Brain pericyte (primary cell): ENCODE results near the gene RBBP7.

Experiments
- DNase-seq: peaks from one replicate; pipeline ENCODE4 v3.0.0-alpha.2; 2012; ENCODE audit warnings: low read depth, low spot score

Gene RBBP7

DNA sequence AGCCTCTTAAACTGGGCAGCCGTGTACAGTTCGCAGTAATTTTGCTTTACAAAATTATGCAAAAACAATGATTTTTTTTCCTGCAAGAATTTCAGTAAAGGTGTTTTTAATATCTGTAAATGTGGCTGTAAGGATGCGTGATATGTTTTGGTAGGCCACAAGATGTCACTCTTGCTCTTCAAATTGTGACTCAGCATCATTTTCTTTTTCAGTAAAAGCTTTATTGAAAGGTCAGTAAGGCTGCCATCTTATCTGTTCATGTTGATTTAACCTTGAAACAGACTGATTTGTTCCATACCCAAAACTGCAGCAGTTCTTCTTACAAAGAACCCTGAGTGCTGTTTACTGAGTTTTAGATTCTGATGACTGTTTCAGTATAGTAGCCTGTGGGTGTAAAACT is 44.0 kb downstream of the RBBP7 start:
- no peak for DNase-seq

DNA sequence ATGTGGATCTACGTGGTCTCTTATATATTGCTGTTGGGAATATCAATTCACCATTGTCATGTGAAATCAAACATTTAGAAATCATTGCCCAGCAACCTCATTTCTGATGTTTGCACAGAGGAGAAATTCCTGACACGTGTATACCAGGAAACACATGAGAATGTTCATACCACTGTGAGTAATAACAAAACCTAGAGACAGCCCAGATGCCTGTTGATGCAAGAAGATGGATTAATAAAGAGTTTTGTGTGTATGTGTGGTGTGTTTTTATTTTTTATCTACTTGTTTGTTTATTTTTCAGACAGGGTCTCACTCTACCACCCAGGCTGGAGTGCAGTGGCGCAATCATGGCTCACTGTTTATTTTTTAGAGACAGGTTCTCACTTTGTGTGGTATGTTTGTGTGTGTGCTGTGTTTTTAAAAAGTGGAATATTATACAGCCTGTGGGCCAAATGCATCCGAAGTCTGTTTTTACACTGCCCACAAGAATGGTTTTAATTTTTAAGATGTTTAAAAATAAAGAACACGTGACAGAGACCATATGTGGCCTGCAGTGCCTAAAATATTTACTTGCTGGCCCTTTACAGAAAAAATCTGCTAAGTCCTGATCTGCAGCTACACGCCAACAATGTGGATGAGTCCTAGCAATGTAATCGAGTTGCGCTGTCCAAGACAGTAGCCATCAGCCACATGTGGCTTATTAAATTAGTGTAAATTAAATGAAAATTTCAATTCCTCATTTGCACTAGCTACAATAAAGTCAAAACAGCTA is 44.7 kb downstream of the RBBP7 start:
- no peak for DNase-seq

DNA sequence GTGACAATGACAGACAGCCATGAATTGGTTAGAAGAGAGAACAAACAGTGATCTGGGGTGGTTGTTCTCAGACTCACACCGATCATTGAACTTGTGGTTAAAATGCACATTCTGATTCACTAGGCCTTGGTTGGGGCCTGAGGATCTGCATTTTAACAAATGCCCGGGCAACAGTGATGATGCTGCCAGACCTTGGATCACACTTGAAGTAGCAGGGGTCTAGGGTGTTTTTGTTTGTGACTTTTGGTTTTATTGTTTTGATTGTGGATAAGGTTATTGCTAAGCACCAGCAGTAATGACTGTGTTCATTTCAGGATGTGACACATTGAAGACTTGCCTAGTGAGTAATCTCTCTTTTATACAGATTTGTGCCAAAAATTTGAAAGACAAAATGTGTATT is 47.4 kb downstream of the RBBP7 start:
- DNase-seq: no peak

DNA sequence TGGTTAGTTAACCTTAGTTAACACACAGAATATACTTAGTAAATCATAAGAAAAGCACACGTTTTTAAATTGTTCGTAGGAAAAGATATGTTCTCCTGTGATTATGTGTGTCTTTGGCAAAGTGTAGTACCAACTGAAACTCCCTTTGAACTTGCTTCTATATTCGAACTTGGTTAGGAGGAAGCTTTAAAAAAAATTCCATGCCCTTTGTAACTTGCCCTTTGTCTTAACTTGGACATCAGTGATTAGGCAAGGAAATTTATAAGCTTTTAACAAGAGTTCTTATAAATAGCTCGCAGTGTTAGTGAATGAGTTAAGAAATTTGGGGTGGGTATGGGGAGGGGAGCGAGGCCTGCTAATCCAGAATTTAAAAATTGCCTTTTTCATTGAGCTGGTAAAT is 50.5 kb downstream of the RBBP7 start:
- no peak for DNase-seq

DNA sequence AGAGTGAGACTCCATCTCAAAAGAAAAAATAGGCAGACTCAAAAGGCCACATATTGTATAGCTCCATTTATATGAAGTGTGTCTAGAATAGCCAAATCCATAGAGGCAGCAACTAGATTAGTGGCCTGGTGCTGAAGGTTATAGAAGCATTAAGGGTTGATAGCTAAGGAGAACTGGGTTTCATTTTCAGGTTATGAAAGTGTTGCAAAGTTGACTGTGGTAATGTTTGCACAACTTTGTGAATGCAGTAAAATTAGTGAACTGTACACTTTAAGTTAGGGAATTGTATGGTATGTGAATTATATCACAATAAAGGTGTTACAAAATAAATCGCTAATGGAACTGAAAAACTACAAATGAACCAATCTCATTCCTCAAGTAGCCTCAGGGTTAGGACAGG is 55.6 kb downstream of the RBBP7 start:
- no peak for DNase-seq

DNA sequence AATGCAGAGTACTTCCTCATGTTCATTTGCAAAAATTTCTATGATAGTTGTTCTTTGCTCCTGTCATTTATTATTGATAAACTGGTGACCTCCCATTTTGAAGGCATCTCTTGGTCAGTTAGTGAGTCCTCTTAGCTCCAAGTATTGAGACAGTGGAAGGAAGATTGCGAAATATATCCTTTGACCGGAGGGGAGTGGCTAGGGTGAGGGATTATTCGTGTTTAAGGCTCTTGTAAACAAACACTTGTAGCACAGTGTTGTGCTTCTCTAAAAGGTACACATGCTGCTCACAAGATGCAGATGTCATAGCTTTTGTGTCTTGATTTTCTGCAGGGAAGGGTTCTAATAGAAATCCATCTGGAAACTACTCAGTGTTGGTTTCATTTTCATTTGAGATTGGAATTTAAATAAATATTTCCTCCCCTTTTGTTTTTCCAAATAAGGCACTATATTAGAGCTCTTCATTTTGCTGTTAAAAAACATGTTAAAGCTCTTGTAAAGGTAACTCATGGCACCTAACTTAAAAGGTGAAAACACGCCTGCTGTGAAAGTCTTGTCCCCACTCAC is 62.1 kb downstream of the RBBP7 start:
- DNase-seq: no peak

DNA sequence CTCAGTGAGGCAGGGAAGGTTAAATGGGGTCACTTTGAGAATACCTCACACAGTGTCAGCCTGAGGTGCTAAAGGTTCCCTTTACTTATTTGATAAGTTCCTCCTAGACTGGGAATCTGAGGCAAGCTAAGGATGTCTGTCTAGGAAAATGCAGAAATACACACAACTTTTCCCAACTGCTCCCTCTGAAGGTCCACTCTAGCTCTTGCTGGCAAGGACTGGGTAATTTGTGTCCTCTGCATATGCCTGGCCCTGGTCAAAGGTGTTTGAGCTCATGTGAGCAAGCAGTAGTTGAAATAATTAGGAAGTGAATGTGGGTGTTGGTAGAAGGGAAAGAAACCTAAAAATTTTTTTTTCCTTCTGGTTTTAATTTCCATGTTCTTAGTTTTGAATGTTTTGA is 62.6 kb downstream of the RBBP7 start:
- DNase-seq: no peak

DNA sequence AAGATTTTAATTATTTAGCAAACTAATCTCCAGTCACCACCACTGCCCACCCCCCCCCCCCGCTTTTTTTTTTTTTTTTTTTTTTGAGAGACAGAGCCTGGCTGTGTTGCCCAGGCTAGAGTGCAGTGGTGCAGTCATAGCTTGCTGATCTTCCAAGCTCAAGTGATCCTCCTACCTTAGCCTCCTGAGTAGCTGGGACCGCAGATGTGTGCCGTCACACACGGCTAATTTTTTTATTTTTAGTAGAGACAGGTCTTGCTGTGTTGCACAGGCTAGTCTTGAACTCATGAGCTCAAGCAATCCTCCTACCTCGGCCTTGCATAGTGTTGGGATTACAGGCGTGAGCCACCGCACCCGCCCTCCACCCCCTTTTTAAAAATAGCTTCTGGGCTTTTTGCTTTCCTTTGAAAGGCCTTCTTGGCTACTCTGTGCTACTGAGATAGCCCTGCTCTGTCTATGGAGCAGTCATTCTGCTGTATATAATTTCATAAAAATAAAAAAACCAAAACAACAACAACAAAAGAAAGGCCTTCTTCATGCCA is 65.2 kb downstream of the RBBP7 start:
- DNase-seq: no peak

DNA sequence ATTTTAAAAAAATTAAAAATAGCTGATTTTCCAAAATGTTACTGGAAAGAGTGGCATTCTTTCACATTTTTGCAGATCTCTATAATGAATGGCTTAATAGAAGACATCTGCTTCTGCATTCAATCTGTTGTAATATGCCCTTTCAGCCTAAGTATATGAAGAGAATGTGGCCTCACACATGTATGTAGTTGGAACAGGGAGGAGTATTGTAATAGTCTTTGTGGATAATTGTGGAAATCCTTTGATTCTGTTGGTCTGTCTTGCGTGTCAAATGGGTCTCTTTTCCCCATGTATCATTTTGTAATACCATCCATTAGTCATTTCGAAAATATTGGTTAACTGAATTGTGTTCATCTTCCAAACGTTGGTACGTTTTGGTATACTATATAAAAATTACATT is 72.3 kb downstream of the RBBP7 start:
- DNase-seq: no peak

DNA sequence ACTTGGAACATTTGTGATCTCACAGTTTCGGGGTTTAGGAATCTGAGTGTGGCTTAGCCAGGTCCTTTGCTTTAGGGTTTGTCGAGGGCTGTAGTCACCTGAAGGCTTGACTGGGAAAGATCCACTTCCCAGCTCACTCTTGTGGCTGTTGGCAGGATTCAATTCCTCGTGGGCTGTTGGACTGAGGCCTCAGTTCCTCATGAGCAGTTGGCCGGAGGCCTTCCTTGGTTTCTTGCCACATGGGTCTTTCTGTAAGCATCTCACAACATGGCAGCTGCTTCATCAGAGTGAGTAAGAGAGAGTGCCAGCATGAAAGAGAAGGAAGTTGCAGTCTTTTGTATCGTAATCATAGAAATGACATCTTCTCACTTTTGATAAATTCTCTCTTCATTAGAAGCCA is 72.8 kb downstream of the RBBP7 start:
- DNase-seq: no peak

DNA sequence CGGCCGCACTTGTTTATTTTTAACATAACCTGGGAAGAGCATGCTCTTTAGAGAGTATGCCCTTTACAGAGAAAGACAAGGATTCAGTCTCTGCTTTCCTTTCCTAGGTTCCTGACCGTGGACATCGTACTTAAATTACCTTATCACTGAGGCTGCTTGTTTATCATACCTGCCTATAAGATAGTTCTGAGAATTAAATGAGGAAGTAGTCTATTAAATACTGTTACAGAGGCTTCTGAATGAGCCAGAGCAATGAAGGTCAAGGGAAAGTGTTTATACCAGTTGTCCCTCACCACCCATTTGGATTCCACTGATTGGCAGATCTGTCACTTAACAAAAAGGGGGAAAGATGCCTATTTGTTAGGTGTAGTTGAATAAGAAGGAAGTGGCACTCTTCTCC is 73.9 kb downstream of the RBBP7 start:
- no peak for DNase-seq
